Measurements from ENCODE around the gene DPH6. TPM values are rescaled to one million over a fixed set of nuclear protein-coding genes. Genes with fewer than 3 reads are reported as not detected.

DPH6 gene
- total RNA-seq, 1 donor from 2014 or later = 18.8 TPM

DNA sequence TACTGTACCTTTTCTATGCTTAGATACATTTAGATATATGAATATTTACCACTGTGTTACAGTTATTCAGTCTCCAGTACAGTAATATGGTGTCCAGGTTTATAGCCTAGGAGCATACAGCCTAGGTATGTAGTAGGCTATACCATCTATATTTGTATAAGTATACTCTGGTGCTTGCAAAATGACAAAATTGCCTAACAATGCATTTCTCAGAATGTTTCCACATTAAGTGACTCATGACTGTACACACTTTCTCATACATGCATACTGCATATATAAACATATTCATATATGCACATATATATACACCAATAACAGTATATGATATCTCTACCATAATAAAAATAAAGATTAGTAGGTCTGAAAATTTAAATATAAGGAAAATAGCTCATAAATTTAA lies 169.3 kb downstream of the DPH6 start:
- ATAC-seq (ENCODE audit: low read depth) = no peak
- intact Hi-C loops (cut with micrococcal nuclease) = no loop called here

DNA sequence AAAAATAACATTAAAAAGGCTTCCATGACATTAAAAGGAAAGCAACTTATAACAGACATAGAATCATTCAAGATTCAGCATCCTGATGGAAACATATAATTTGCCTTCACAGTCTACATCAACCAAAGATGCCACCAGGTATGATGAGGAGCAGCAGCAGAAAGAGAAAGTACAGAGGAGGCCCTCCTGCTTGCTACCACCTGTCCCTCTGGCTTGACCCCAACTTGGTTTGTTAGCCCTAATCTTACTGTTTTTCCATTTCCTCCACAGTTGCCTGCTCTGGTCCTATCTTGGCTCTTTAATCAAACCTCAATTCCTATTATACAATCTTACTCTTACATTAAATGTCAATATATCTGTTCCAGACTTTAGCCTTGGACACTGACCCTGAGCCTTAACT lies 171.3 kb downstream of the DPH6 start:
- H3K4me3 Mint-ChIP-seq = no peak overlapping the region
- CTCF ChIA-PET = no interaction called here

More for the DNA sequence above, 169.3 kb downstream of the DPH6 start:
- H3K27me3 Mint-ChIP-seq = no peaks in the 10 kb centered on the region
- DNase-seq = no peak
- CTCF ChIA-PET = no interaction called here
- peaks cover 41% of the 10 kb centered on the region for H3K36me3 Mint-ChIP-seq (ENCODE audit: low read depth)
- no peak overlapping the region for H3K27ac Mint-ChIP-seq
- POLR2A ChIA-PET = no interaction called here
- H3K9me3 Mint-ChIP-seq = peaks cover 7% of the 10 kb centered on the region
- TF ChIP-seq, protein P1, sequence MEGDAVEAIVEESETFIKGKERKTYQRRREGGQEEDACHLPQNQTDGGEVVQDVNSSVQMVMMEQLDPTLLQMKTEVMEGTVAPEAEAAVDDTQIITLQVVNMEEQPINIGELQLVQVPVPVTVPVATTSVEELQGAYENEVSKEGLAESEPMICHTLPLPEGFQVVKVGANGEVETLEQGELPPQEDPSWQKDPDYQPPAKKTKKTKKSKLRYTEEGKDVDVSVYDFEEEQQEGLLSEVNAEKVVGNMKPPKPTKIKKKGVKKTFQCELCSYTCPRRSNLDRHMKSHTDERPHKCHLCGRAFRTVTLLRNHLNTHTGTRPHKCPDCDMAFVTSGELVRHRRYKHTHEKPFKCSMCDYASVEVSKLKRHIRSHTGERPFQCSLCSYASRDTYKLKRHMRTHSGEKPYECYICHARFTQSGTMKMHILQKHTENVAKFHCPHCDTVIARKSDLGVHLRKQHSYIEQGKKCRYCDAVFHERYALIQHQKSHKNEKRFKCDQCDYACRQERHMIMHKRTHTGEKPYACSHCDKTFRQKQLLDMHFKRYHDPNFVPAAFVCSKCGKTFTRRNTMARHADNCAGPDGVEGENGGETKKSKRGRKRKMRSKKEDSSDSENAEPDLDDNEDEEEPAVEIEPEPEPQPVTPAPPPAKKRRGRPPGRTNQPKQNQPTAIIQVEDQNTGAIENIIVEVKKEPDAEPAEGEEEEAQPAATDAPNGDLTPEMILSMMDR (IDR thresholded peaks at IDR 0.05) = no peak
- no peak overlapping the region for H3K4me3 Mint-ChIP-seq
- H3K4me1 Mint-ChIP-seq = no peaks in the 10 kb centered on the region

DNA sequence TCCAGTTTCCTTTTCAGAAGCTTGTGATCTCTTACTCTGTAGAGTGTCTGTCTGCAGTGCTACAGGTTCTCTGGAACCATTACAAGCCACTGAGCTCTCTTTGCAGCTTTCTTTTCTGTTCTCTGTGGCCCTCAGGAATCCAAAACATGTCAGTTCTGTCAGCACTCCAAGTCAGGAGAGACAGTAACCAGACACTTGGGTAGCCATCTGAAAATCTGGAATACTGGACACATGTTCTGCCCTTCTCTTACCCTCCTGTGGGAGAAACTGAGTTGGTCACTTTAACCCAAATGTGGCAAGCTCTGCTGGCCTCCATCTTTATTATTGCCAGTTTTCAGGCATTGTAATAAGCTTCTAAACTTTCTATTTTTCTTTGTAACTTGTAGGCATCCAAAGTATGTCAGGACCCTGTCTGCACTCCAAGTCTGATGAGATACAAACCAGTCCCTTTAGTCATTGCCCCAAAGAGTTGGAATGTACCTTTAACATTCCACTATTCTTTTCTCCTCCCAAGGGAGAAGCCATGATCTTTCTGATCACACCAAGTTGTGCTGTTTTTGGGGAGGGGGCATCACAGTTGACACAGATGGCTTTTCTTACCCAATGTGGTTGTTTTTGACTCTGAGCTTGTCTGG lies 183.7 kb downstream of the DPH6 start:
- ChIA-PET CTCF (no interaction called here), POLR2A (no interaction called here)
- intact Hi-C loops (cut with micrococcal nuclease) = no loop called here
- peaks cover 11% of the 10 kb centered on the region for H3K36me3 Mint-ChIP-seq (ENCODE audit: low read depth)
- ATAC-seq (ENCODE audit: low read depth) (no peak), DNase-seq (no peak)
- H3K4me1 Mint-ChIP-seq = no peaks in the 10 kb centered on the region
- TF ChIP-seq, protein P1 (IDR thresholded peaks at IDR 0.05) = no peak
- H3K27ac Mint-ChIP-seq = no peak overlapping the region
- H3K9me3 Mint-ChIP-seq = peaks cover 48% of the 10 kb centered on the region
- no peak overlapping the region for H3K4me3 Mint-ChIP-seq
- no peaks in the 10 kb centered on the region for H3K27me3 Mint-ChIP-seq

More for the DNA sequence above, 171.3 kb downstream of the DPH6 start:
- DNase-seq (no peak), ATAC-seq (ENCODE audit: low read depth) (no peak)
- H3K9me3 Mint-ChIP-seq = peaks cover 7% of the 10 kb centered on the region
- no peaks in the 10 kb centered on the region for H3K27me3 Mint-ChIP-seq
- POLR2A ChIA-PET = no interaction called here
- H3K4me1 Mint-ChIP-seq = no peaks in the 10 kb centered on the region
- TF ChIP-seq, protein P1 (IDR thresholded peaks at IDR 0.05) = no peak
- no peak overlapping the region for H3K27ac Mint-ChIP-seq
- intact Hi-C loops (cut with micrococcal nuclease) = no loop called here
- peaks cover 44% of the 10 kb centered on the region for H3K36me3 Mint-ChIP-seq (ENCODE audit: low read depth)

DNA sequence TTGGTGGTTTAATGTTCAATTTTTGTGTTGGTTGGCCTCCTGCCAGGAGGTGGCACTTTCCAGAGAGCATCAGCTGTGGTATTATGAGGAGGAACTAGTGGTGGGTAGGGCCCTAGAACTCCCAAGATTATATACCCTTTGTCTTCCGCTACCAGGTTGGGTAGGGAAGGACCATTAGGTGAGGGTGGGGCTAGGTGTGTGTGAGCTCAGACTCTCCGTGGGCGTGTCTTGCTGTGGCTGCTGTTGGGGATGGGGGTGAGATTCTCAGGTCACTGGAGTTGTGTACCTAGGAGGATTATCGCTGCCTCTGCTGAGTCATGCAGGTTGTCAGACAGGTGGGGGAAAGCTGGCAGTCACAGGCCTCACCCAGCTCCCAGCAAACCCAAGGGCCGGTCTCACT lies 187.1 kb downstream of the DPH6 start:
- ChIA-PET POLR2A (no interaction called here), CTCF (no interaction called here)
- intact Hi-C loops (cut with micrococcal nuclease) = no loop called here
- Mint-ChIP-seq H3K36me3 (ENCODE audit: low read depth) (no peaks in the 10 kb centered on the region), H3K27ac (no peak overlapping the region), H3K9me3 (peaks cover 54% of the 10 kb centered on the region), H3K4me3 (no peak overlapping the region), H3K4me1 (no peaks in the 10 kb centered on the region), H3K27me3 (no peaks in the 10 kb centered on the region)
- ATAC-seq (ENCODE audit: low read depth) (no peak), DNase-seq (no peak)
- TF ChIP-seq, protein P1 (IDR thresholded peaks at IDR 0.05) = no peak

DNA sequence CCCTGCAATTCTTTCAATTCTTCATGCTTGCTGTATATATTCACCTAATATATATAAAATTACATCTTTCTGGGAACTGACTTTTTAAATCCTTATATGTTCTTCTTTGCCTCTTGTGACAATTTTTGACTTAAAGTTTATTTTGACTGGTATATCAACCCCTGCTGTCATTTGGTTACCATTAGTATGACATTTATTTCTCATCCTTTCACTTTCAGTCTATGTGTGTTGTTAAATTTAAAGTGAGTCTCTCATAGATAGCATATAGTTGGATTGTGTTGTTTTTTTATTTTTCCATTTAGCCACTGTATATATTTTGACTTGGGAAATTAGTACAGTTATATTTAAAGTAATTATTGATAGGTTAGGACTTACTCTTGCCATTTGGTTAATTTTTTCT lies 194.9 kb downstream of the DPH6 start:
- DNase-seq = no peak
- Mint-ChIP-seq H3K27ac (no peak overlapping the region), H3K4me1 (no peaks in the 10 kb centered on the region), H3K27me3 (no peaks in the 10 kb centered on the region), H3K4me3 (no peak overlapping the region), H3K36me3 (ENCODE audit: low read depth) (no peaks in the 10 kb centered on the region), H3K9me3 (peaks cover 25% of the 10 kb centered on the region)
- TF ChIP-seq, protein P1 (IDR thresholded peaks at IDR 0.05) = no peak
- no peak for ATAC-seq (ENCODE audit: low read depth)
- CTCF ChIA-PET = no interaction called here
- intact Hi-C loops (cut with micrococcal nuclease) = no loop called here
- POLR2A ChIA-PET = no interaction called here

All from activated B cell treated with CpG ODN at 0.5 μM for 24 hours (primary cell).